Stimulated activated CD8-positive, alpha-beta memory T cell treated with anti-CD3 and anti-CD28 coated beads, Interleukin-12 subunit alpha, Interleukin-12 subunit beta, amount 100 ng/mL, for 24 hours (primary cell): Measurements from ENCODE around the gene CHKA.
A peak's percentile ranks its signal among the peaks of the same experiment; 100 is the strongest.

Source experiments
- DNase-seq: peaks from one replicate; pipeline ENCODE4 v3.0.0-alpha.2; 2020; ENCODE audit errors: extremely low read depth

CHKA gene

DNA sequence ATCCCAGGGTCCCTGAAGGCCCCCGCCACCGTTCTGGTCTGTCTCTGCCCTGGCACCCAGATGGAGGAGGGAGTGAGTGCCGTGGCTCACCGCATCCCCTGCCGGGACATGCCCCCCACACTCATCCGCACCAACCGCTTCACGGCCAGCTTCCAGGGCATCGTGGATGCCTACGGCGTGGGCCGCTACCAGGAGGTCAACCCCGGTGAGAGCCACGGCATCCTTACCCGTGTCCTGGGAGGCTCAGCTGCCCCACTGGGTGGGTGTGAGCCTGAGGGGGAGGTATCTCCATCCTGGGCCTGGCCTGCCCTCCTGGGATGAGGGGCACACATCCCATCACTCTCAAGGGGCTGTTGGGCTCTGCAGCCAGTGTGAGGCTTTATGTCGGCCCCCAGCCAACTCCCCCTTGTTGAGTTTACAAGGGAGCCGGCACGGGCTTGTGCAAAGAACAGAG is 76.3 kb downstream of the CHKA start:
- no peak for DNase-seq

DNA sequence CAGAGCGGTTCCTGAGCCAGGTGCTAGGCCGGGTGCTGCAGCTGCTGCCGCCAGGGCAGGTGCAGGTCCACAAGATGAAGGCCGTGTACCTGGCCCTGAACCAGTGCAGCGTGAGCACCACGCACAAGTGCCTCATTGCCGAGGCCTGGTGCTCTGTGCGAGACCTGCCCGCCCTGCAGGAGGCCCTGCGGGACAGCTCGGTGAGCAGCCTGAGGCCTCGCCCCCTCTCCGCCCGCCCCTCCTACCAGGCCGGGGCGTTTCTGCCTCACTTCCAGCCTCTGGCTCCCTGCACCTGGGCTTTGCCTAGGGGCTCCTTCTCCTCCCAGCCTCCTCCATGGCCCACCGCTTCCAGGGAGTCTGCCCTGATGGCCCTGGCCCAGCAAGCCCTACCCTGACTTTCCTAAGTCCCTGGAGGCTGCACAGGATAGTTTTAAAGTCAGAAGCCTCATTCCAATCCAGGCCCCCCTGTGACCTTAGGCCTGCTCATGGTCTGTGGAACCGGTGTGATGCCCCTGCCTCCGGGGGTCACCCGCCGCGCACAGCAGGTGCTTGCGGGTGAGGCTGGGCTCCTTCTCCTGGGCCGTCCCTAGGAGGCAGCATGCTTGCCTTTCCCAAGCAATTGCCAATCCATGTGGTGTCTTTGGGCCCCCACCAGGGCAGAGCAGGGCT is 76.9 kb downstream of the CHKA start:
- DNase-seq = no peak

DNA sequence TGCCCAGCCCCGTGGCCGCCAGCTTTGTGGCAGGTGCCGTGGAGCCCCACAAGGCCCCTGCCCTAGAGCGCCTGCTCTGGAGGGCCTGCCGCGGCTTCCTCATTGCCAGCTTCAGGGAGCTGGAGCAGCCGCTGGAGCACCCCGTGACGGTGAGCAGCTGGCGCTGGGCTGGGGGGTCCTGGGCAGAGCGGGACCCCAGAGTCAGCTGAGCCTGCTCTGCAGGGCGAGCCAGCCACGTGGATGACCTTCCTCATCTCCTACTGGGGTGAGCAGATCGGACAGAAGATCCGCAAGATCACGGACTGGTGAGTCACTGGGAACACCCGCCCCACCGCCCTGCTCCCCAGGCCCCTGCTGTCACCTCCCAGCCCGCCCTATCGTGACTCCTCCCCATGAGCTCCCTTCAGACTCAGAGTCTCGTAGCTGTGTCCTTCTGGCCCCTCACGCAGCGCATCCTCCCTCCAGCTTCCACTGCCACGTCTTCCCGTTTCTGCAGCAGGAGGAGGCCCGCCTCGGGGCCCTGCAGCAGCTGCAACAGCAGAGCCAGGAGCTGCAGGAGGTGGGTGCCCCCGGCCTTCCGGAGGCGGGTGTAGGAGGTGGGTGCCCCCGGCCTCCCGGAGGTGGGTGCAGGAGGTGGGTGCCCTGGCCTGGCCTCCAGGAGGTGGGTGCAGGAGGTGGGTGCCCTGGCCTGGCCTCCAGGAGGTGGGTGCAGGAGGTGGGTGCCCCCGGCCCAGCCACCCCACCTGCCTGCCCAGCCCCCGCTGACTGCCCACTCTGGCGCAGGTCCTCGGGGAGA is 77.6 kb downstream of the CHKA start:
- no peak for DNase-seq

DNA sequence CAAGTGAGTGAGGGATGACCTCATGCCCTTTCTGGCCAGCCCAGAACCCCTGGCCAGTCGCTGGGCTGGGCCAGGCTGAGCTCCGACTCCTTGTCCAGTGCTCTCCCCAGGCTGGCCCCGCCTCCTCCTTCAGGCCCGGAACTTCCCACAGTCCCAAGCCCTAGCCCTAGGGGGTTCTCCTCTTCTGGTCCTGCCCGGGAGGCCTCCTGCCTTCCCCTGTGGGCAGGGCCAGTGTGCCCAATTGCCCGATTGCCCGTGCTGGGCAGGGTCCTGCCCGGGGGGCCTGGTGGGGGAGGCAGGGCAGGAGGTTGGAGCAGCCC is 78.2 kb downstream of the CHKA start:
- no peak for DNase-seq

DNA sequence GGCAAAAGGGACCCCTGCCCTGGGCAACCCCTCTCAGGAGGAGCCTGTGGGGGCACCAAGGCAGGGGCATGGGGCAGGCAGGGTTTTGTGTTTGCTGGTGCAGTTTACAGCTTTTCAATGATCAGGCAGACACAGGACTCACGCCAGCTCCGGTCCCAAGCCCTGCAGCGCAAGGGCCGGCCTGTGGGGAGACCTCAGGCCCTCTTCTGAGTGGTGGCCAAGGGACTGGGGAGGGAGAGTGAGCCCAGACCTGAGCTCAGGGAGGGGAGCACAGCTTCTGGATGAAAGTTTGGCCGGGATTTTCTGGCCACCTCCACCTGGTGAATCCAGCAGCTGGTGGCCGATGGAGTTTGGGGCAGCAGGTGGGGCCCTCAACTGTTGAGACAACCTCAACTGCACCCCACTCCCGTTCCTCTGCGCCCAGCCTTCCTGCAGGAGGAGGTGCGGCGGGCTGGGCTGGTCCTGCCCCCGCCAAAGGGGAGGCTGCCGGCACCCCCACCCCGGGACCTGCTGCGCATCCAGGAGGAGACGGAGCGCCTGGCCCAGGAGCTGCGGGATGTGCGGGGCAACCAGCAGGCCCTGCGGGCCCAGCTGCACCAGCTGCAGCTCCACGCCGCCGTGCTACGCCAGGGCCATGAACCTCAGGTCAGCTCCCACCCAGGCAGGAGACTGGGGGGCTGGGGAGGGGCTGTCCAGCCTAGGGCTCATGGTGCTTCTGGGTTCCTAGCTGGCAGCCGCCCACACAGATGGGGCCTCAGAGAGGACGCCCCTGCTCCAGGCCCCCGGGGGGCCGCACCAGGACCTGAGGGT is 78.8 kb downstream of the CHKA start:
- DNase-seq = no peak

DNA sequence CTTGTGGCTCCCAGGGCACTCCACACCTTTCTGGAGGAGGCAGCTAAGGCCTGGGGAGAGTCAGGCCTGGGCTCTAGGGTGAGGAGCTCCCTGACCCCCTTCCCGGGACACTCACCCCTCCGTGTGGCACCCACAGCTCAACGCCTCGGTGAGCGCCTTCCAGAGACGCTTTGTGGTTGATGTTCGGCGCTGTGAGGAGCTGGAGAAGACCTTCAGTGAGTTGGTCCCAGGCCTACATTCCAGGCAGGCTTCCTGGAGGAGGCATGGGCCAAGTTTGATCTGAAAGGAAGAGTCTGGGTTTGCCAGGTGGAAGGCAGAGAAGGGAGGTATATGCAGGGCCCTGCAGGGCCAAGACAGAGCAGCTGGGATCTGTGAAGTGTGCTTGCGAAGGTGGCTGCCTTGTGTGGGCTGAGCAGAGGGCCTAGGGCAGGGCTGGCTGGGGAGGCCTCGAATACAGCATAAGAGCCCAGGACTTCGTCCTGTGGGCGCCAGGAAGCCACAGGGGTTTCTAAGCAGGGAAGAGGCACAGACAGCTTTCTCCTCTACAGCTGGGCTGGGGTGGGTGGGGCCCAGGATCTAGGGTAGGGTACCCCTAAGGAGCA is 79.5 kb downstream of the CHKA start:
- DNase-seq = no peak

DNA sequence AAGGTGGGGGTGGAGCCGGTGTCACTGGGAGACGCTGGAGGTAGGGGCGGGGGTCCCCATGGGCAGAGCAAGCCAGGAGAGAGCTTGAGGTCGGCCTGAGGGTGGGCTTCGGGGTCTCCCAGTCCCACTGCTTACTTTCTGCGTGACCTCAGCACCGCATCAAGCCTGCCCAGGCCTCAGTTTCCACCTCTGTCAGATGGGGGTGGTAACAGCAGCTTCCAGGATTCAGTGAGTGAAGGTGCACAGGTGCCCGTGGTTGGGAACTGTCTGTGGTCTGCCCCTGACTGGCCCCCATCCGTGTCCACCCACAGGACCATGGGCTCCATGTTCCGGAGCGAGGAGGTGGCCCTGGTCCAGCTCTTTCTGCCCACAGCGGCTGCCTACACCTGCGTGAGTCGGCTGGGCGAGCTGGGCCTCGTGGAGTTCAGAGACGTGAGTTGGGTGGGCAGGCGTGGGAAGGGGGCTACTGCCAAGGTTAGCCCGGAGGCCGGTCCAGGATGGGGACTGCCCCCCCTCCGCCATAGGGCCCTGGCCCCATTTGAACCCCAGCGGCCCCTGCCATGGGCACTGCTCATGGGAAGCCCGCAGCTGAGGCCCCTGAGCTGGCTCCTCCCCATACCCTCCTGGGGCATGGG is 80.1 kb downstream of the CHKA start:
- no peak for DNase-seq

DNA sequence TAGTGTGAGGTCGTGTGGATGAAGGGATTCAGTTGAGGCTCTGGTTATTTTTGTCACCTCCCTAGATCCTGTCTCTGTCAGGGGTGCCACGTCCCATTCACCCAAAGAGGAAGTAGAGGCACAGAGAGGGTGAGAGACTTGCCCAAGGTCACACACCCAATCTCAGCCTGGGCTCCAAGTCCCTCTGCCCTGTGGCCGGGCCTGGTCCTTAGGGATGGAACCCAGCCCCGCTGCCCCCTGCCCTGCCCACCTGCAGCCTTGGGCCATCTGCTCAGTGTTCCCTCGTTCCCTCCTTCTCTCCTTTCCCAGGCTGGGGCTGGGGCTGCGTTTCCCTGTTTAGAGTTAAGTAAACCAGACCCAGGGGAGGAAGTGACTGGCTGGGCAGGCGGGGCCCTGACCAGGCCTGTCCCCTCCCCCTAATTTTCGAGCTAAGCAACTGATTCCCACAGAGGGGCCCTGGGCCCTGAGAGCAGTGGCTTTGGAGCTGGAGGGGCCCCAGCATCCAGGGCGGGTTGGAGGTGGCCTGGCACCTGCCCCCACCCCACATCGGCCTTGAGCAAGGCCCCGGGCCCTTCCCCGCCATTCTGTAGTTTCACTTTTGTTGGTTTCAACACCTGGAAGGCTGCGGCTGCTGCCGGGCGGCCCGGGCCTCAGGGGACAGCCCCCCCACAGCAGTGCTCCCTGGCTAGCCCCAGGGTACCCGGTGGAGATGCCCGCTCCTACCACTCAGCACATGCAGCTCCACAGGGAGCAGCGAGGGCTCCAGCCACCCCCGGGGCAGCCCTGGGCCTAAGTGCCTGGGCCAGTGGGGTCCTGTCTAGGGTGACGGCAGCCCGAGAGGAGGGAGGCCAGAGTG is 80.9 kb downstream of the CHKA start:
- no peak for DNase-seq

DNA sequence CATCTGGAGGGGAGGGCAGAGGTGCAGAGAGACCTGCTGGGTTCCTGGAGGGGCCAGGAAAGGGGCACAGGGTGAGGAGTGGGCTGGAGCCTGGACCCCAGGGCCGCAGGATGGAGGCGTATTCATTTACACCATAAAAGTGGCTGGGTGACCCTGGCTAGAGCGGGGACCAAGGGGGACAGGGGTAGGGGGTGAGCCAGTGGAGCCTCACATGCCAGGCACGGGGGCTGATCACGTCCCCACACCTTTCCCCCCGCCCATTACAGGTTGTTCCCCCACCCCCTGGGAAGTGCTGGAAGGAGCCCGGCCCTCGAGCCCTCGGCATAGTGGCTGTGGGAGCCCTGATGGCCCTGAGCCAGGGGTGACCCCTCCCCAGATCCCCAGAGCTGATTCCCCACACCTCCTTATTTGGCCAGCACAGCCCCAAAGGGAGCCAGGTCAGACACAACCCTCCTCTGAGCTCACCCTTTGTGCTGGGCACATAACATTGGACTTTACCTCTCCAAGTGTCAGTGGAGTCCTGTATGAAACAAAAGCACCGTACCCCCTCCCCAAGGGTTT is 81.6 kb downstream of the CHKA start:
- DNase-seq = no peak

DNA sequence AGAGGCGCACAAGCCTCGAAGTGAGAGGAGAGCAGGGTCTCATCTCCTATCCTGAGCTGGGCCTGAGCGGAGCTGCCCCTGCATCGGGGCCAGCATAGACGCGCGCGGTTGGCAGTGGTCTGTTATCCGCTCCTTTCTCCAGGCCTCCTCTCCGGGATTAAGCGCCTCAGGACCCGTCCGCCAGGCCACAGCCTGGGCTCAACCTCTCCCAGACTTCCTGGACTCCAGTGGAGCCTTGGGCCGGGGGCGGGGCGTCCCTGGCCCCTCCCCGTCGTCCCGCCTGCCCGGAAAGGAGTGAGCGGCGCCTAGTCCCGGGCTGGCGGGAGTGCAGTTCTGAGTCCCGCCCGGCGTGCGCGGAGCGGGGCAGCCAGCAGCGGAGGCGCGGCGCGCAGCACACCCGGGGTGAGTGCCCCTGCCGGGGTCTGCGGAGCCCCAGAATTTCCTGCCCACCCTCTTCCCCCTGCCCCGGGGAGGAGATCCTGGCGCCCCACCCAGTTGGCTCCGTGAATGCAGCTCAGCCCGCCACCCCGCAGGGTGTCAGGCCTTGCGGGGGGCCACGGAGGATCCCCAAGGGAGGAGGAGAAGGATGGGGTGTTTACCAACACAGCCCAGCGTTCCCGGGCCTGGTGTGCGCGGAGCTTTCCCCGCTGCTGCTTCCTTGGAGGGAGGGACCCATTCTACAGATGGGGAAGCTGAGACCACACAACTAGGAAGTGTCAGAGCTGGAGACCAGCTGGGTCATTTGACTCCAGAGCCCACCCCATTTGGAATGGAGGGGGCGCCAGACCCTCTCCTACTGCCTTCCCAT is 82.3 kb downstream of the CHKA start, which contains the start of gene TCIRG1:
TSS of gene TCIRG1 (plus strand) at position 308 of the 808 bp plus-strand sequence. CDS start 2,247 bp downstream, outside the sequence.
- peak; percentile 32 for DNase-seq

DNA sequence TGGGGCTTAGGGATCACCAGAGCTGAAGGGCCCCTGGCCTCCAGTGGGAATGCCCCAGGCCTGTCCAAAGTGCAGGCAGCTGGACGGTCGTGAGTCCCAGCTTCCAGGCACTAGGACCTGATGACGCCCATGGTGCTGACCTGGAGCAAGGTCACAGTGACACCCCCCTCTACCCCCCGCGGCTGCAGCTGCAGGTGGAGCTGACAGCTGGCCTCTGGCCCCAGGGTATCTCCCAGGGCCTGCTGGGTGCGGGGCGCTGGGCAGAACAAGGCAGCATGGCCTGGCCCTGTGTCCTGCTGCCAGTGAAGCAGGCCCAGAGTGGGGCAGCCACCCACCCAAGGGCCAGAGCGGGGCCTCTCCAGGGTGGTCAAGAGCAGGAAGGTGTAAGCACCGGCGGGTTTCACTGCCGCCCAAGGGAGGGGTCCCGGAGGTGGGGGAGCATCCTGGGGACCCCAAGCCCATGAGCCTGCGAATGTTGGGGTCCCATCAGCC is 82.9 kb downstream of the CHKA start:
- DNase-seq = no peak

DNA sequence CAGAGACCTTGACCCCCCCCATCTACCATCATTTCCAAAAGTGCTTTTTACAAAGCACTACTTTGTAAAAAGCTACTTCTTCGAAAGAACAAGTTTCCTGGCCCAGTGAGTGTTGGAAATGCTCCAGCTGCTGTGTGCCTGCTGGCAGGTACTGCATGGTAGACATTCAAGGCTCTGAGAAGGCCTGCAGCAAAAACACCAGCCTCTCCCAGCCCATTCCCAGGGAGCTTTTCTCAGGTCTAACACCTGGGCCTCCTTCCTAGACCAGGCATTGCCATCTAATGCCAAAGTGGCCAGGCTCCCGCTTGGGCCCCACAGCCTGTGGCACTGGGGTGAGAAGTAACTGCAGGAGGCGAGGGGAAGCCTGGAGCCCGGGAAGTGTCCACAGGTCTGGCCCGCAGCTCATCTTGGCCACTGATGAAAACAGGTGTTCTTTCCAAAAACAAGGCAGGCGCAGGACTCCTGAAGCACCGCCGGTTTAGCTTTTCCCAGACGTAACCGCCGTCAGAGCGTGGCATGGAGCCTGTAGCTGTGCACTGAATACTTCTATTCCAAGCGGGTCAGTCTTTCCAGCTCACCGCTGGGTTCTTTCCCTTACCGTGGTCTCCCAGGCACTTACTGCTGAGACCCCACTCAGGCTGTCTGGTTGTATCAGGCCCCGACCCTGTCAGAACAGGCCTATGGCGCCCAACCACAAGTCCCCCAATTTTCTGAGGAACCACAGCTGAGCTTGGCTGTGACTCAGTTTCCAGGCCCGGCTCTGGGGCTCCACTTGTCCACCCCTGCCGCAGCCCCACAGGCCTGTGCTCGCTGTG is 83.6 kb downstream of the CHKA start:
- DNase-seq = no peak

DNA sequence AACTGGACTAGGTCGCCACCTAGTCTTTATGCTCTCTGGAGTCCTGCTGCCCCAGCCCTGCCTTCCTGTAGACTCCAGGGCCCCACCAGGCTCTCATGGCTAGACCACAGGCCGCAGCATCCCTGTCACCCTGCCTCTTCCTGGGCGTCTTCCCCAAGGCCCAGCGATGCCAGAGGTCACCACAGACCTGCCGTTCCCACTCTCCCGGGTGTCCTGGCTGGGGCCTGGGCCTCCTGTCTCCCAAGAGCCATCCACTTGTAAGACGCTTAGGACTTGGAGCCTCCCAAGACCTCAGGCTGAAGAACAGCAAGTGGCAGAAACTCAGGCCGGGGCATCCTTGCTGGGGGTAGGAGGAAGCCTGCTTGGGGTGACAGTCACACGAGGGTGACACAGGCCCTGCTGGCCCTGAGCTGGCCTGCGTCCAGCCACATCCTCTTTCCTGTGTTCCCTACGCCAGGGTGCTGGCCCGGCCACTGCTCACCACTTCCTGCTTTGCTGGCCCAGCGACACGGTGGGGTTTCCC is 84.4 kb downstream of the CHKA start:
- DNase-seq = no peak

DNA sequence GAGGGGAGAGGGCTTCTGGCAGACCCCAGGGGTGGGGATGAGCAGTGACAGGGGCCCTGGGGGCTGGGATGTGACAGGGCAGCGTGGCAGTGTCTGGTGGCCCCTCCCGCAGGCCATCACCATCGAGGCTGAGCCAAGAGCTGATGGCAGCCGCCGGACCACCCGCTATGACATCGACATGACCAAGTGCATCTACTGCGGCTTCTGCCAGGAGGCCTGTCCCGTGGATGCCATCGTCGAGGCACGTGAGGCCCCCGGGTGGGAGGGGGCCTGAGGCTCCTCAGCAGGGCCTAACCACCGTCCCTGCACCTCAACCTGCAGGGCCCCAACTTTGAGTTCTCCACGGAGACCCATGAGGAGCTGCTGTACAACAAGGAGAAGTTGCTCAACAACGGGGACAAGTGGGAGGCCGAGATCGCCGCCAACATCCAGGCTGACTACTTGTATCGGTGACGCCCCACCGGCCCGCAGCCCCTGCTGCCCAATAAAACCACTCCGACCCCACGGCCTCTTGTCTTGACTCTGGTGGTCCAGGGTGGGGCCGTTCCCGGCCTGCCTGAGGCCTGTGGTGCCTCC is 85.0 kb downstream of the CHKA start:
- no peak for DNase-seq

DNA sequence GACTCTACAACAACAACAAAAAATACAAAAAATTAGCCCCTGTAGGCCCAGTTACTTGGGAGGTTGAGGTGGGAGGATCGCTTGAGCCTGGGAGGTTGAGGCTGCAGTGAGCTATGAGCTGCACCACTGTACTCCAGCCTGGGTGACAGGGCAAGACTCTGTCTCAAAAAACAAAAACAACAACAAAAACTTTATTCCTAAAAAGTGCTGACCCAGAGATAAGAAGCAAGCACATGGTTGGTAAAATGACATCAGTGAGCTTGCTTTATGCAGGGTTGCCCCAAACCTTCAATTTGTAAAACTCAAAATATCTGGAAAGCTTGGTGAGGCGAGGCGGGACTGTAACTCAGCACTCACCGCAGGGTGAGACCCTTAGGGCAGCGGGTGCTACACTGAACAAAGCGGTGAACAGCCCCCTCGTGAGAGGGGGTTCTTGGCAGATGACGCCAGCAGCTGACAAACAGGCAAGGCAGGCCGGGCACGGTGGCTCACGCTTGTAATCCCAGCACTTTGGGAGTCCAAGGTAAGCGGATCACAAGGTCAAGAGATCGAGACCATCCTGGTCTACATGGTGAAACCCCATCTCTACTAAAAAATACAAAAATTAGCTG is 85.8 kb downstream of the CHKA start:
- no peak for DNase-seq

DNA sequence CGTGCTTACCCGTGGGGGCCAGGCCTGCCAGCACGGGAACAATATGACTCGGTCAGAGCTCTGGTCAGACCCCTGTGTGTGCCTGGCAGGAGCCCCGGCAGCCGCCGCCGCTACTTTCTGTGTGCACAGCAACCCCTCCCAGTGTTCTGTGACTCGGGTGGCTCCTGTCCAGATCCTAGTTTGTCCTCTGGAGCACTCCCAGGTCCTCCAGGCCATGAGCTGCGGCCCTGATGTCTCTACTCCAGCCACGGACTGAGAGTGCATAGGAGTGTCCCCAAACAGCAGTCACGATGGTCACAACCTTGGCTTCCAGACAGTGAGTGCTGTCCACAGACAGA is 87.5 kb downstream of the CHKA start:
- no peak for DNase-seq

DNA sequence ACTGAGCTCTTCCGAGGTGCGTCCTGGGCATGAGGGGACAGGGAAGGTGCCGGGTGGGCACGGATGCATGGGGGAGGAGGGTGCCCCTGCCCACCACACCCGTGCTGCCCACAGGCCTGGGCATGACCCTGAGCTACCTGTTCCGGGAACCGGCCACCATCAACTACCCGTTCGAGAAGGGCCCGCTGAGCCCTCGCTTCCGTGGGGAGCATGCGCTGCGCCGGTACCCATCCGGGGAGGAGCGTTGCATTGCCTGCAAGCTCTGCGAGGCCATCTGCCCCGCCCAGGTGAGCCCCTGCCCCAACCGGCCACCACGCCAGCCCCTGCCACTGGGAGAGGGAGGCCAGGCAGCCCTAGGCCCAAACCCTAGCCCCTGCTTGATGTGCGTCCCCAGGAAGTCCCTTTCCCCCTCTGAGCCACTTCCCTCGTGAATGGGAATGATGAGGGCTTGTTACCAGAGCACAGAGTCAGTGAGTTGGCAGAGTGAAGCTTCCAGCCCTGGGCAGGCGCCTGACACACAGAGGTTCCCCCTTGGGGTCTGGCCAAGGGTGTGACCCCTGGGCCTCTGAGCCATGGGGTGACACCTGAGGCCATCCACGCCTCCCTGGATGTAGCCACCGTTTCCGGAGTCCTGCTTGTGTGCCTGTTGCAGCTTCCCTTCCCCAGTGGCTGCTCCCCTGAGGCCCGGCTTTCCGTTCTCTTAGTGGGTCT is 88.0 kb downstream of the CHKA start:
- no peak for DNase-seq
